K562 (cell line): ENCODE measurements around the gene ADI1. TPM values are rescaled to one million over a fixed set of nuclear protein-coding genes. Genes with fewer than 3 reads are reported as not detected.

Source experiments
- ATAC-seq: fragments of 200-7000 bp; cut with Tn5 transposase; 3 replicates; pipeline ENCODE4 v1.9.1; 2020; ENCODE audit warnings: moderate library complexity
- BruUV-seq: library from RNA; stranded (reverse); fragments of 400-500 nt; replicated peaks from 2 replicates; lab custom pipeline; 2021; lab: Mats Ljungman, UMichigan
- CTCF ChIA-PET: fragments of 300-600 bp; formaldehyde crosslinking; extraction: SDS; loops from one replicate; lab custom pipeline; 2021; ENCODE audit warnings: low intra/inter-chr PET ratio; lab: Yijun Ruan, JAX
- POLR2A ChIA-PET: fragments of 300-600, 350-650 bp; sonication (Branson Sonifier 250); formaldehyde crosslinking; extraction: SDS; loops from one replicate; lab custom pipeline; 2021; ENCODE audit warnings: antibody characterized with exemption, inconsistent platforms; lab: Yijun Ruan, JAX
- DNase-seq, 4 experiments: peaks; one replicate each; pipeline versions ENCODE4 v3.0.0 to v3.0.0-alpha.2; 2011 to 2018; ENCODE audit warnings: low spot score in 3 of 4, mixed read lengths in 3 of 4; ENCODE audit errors: extremely low read depth in 1 of 4
- FAIRE-seq: peaks from 2 replicates; lab custom pipeline; 2011; peaks lifted over from hg19 to GRCh38; lab: Jason Lieb, UNC
- H2AFZ ChIP-seq: 2 replicates; pipeline ENCODE4 v1.6.0; 2011; ENCODE audit warnings: low read depth, low read length, control low read depth, inconsistent platforms
- H3K27ac ChIP-seq: fragments of 200-600 bp; 3 replicates; pipeline ENCODE4 v1.8.0; 2011; ENCODE audit warnings: low read depth, mild to moderate bottlenecking, control low read depth, inconsistent platforms, low read length, moderate library complexity, mixed read lengths; ENCODE audit errors: extremely low read depth
- H3K27me3 ChIP-seq, 2 experiments: fragments of 300-600 bp in 1 of 2; 2 replicates in 1 of 2; 3 replicates in 1 of 2; pipeline versions ENCODE4 v1.6.0 to v1.8.0; 2011; ENCODE audit warnings: inconsistent platforms in 2 of 2, low read length in 2 of 2, mild to moderate bottlenecking in 1 of 2, mixed read lengths in 1 of 2, moderate library complexity in 1 of 2; ENCODE audit not compliant: control insufficient read depth in 2 of 2, insufficient read depth in 2 of 2
- H3K36me3 ChIP-seq: fragments of 300-600 bp; 3 replicates; pipeline ENCODE4 v1.8.0; 2011; ENCODE audit warnings: mild to moderate bottlenecking, low read length, inconsistent platforms; ENCODE audit not compliant: control insufficient read depth, insufficient read depth
- H3K4me1 ChIP-seq, 2 experiments: fragments of 200-600 bp in 1 of 2; replicated peaks in 1 of 2; 2 replicates in 1 of 2; 3 replicates in 1 of 2; pipeline versions ENCODE4 v1.5.1 to v1.8.0; 2011; ENCODE audit warnings: inconsistent platforms in 2 of 2, low read length in 2 of 2, mild to moderate bottlenecking in 1 of 2, mixed read lengths in 1 of 2, moderate library complexity in 1 of 2; ENCODE audit not compliant: control insufficient read depth in 2 of 2, insufficient read depth in 2 of 2
- H3K4me2 ChIP-seq: 2 replicates; pipeline ENCODE4 v1.6.1; 2011; ENCODE audit warnings: low read length, control low read depth, inconsistent platforms, mixed read lengths; ENCODE audit not compliant: insufficient read depth
- H3K4me3 ChIP-seq: fragments of 200-600 bp; sonication (generic), shearing (Covaris generic); 2 replicates; pipeline ENCODE4 v1.5.1; 2016; ENCODE audit warnings: control low read depth, inconsistent platforms
- H3K79me2 ChIP-seq: fragments of 200-600 bp; 3 replicates; pipeline ENCODE4 v1.8.0; 2011; ENCODE audit warnings: low read length, inconsistent platforms; ENCODE audit not compliant: control insufficient read depth, insufficient read depth
- H3K9ac ChIP-seq, 2 experiments: 2 replicates each; pipeline versions ENCODE4 v1.6.0 to v1.6.1; 2011; ENCODE audit warnings: low read depth in 2 of 2, low read length in 2 of 2, control low read depth in 1 of 2, inconsistent platforms in 1 of 2, mild to moderate bottlenecking in 1 of 2, mixed read lengths in 1 of 2; ENCODE audit not compliant: insufficient read depth in 1 of 2
- H3K9me1 ChIP-seq: one replicate; pipeline ENCODE4 v1.6.0; 2011; ENCODE audit warnings: inconsistent platforms, mild to moderate bottlenecking, low read length, moderate library complexity; ENCODE audit not compliant: control insufficient read depth, insufficient read depth
- H3K9me3 ChIP-seq: replicated peaks from 2 replicates; pipeline ENCODE4 v1.5.1; 2011; ENCODE audit warnings: low read depth, low read length, inconsistent platforms; ENCODE audit not compliant: control insufficient read depth, insufficient read depth
- H4K20me1 ChIP-seq: replicated peaks from 2 replicates; pipeline ENCODE4 v1.6.1; 2011; ENCODE audit warnings: low read length, inconsistent platforms, mixed read lengths; ENCODE audit not compliant: control insufficient read depth, insufficient read depth
- CHD2 ChIP-seq: IDR thresholded peaks from 2 replicates; pipeline ENCODE4 v1.6.1; 2011; ENCODE audit warnings: low read depth, low read length
- HNRNPUL1 ChIP-seq: fragments of 200-400 bp; formaldehyde crosslinking; IDR thresholded peaks from 2 replicates; pipeline ENCODE4 v1.6.1; 2017; ENCODE audit warnings: low read length
- MED1 ChIP-seq: sonication (generic); formaldehyde crosslinking; IDR thresholded peaks from 2 replicates; pipeline ENCODE4 v1.8.1; 2023; ENCODE audit warnings: missing genetic modification reagents, borderline replicate concordance
- ZBTB43 ChIP-seq: sonication (generic); formaldehyde crosslinking; IDR thresholded peaks from 2 replicates; pipeline ENCODE4 v1.8.0; 2023; ENCODE audit warnings: mild to moderate bottlenecking, missing genetic modification reagents
- ZC3H11A ChIP-seq: IDR thresholded peaks from 2 replicates; pipeline ENCODE4 v1.6.1; 2012; ENCODE audit warnings: low read depth, low read length, improper control_type of control experiment
- ZC3H8 ChIP-seq: fragments of 450-650 bp; IDR thresholded peaks from 2 replicates; pipeline ENCODE4 v1.6.1; 2017
- WGBS: fragments of 100-300 bp; shearing (Covaris generic); methylation state at CpG from one replicate; pipeline ENCODE4 v1.1.6; 2016; ENCODE audit warnings: low coverage, mixed read lengths; ENCODE audit not compliant: insufficient coverage; ENCODE audit errors: missing lambda C conversion rate; 5-methylcytosine and 5-hydroxymethylcytosine counted together
- in situ Hi-C: fragments of 300-500 bp; cut with MboI; formaldehyde crosslinking; loops from 4 replicates; pipeline ENCODE4 v1.15.0; 2018; ENCODE audit warnings: inconsistent platforms, mixed read lengths
- intact Hi-C: fragments of 100-400 bp; cut with micrococcal nuclease; formaldehyde crosslinking; loops from 2 replicates; pipeline ENCODE4 v1.14.2; 2022
- polyA plus RNA-seq, 8 experiments: library from polyadenylated mRNA; depleted of rRNA in 4 of 8; stranded (reverse) in 5 of 8; unstranded in 3 of 8; fragments of >200 nt; fragmentation: Nextera tagmentation in 2 of 8; fragmentation: Illumina TruSeq in 1 of 8; extraction: Ambion mirVana in 2 of 8; extraction: Trizol in 1 of 8; gene quantifications; 2 replicates each; pipeline versions ENCODE4 v1.2.1 to v1.2.3, GENCODE V29; 2011 to 2014; ENCODE audit warnings: inconsistent platforms in 1 of 8, missing spikeins in 1 of 8
- total RNA-seq, 7 experiments: library from RNA; depleted of rRNA in 6 of 7; stranded (reverse); fragments of >200 nt in 6 of 7; fragmentation: Illumina TruSeq in 2 of 7; extraction: Trizol in 2 of 7; gene quantifications; 2 replicates each; pipeline versions ENCODE4 v1.2.1 to v1.2.3, GENCODE V29; 2011 to 2021; ENCODE audit warnings: low replicate concordance in 1 of 7
- TF ChIP-seq, protein P1 (sequence below): fragments of 250-450 bp; sonication (Bioruptor Pico); IDR thresholded peaks from 2 replicates; pipeline ENCODE4 v1.8.0; 2021; ENCODE audit warnings: borderline replicate concordance, mild to moderate bottlenecking, moderate library complexity; ENCODE audit not compliant: poor library complexity, severe bottlenecking
- TF ChIP-seq, protein P2 (sequence below): fragments of 450-650 bp; IDR thresholded peaks from 2 replicates; pipeline ENCODE4 v1.7.1; 2018; ENCODE audit warnings: mild to moderate bottlenecking, low read depth; ENCODE audit not compliant: partially characterized antibody

ADI1 gene
- total and polyA plus RNA-seq, 9 of the 15 experiments (the other 6 are each of a cell fraction or from before 2014, with no cell fraction given): 6.1 to 51.0 (median 27.1) TPM

DNA sequence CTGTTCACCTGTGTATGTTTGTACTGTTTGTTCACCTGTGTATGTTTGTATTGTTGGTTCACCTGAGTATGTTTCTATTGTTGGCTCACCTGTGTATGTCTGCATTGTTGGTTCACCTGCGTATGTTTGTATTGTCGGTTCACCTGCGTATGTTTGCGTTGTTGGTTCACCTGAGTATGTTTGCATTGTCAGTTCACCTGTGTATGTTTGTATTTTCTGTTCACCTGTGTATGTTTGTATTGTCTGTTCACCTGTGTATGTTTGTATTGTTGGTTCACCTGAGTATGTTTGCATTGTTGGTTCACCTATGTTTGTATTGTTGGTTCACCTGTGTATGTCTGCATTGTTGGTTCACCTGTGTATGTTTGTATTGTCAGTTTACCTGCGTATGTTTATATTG, 14.6 kb downstream of the ADI1 start:
- peaks cover 6% of the 10 kb centered on the region; the same call in 1 of the 2 replicates for H3K9me3 ChIP-seq
- DNase-seq (no peak), FAIRE-seq (no peak), ATAC-seq (no peak)
- ChIA-PET CTCF (no interaction called here), POLR2A (interaction anchor here (1.2 to 1.7 kb wide), 2 partner anchors 8 to 11 kb away, joined by 3 to 5 read pairs; no protein-coding TSS in a partner anchor)
- BruUV-seq: no TSS peak
- H3K27ac ChIP-seq: no peak overlapping the region
- H3K27me3 ChIP-seq: no peaks in the 10 kb centered on the region; a peak in 1 of 5 replicates
- H3K4me1 ChIP-seq: no peaks in the 10 kb centered on the region
- H3K4me3 ChIP-seq: no peak overlapping the region
- 90% methylated on average over 5 of the region's 5 CpGs for WGBS
- no peak overlapping the region for H3K9ac ChIP-seq
- H4K20me1 ChIP-seq: no peaks in the 10 kb centered on the region
- in situ Hi-C loops (no loop called here), intact Hi-C loops (no loop called here)
- H3K9me1 ChIP-seq: no peaks in the 10 kb centered on the region
- H3K79me2 ChIP-seq: peaks cover 5% of the 10 kb centered on the region; the same call in 1 of the 3 replicates
- no peak overlapping the region for H2AFZ ChIP-seq
- no peak overlapping the region for H3K4me2 ChIP-seq
- H3K36me3 ChIP-seq: peaks cover 40% of the 10 kb centered on the region; the same call in 2 of the 3 replicates
- TF ChIP-seq, protein P1, sequence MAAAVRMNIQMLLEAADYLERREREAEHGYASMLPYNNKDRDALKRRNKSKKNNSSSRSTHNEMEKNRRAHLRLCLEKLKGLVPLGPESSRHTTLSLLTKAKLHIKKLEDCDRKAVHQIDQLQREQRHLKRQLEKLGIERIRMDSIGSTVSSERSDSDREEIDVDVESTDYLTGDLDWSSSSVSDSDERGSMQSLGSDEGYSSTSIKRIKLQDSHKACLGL (CRISPR knock-in tag): no peak
- TF ChIP-seq ZC3H8: no peak
- TF ChIP-seq CHD2: no peak
- no peak for TF ChIP-seq ZC3H11A
- no peak for TF ChIP-seq HNRNPUL1

- Histone ChIP-seq H3K27ac (no peak overlapping the region; the same call in 2 of the 3 replicates), H2AFZ (no peak overlapping the region), H3K9ac (no peak overlapping the region), H3K4me3 (no peak overlapping the region), H3K27me3 (no peaks in the 10 kb centered on the region; a peak in 1 of 5 replicates), H3K4me2 (no peak overlapping the region), H4K20me1 (no peaks in the 10 kb centered on the region), H3K79me2 (peaks cover 5% of the 10 kb centered on the region; the same call in 1 of the 3 replicates), H3K4me1 (no peaks in the 10 kb centered on the region), H3K9me3 (peaks cover 4% of the 10 kb centered on the region; the same call in 1 of the 2 replicates), H3K9me1 (no peaks in the 10 kb centered on the region), H3K36me3 (peaks cover 49% of the 10 kb centered on the region)
- TF ChIP-seq MED1 (0 out of 2 replicates have a peak, but pooled peaks have one; percentile 23), ZBTB43 (peak; percentile 4; the same call in 1 of the 2 replicates)
- TF ChIP-seq, protein P2, sequence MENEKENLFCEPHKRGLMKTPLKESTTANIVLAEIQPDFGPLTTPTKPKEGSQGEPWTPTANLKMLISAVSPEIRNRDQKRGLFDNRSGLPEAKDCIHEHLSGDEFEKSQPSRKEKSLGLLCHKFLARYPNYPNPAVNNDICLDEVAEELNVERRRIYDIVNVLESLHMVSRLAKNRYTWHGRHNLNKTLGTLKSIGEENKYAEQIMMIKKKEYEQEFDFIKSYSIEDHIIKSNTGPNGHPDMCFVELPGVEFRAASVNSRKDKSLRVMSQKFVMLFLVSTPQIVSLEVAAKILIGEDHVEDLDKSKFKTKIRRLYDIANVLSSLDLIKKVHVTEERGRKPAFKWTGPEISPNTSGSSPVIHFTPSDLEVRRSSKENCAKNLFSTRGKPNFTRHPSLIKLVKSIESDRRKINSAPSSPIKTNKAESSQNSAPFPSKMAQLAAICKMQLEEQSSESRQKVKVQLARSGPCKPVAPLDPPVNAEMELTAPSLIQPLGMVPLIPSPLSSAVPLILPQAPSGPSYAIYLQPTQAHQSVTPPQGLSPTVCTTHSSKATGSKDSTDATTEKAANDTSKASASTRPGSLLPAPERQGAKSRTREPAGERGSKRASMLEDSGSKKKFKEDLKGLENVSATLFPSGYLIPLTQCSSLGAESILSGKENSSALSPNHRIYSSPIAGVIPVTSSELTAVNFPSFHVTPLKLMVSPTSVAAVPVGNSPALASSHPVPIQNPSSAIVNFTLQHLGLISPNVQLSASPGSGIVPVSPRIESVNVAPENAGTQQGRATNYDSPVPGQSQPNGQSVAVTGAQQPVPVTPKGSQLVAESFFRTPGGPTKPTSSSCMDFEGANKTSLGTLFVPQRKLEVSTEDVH: no peak
- WGBS: 96% methylated on average over 13 of the region's 13 CpGs
- ATAC-seq (no peak), FAIRE-seq (no peak), DNase-seq (no peak)
- intact Hi-C loops: no loop called here
- CTCF ChIA-PET: no interaction called here
- no TSS peak for BruUV-seq
- in situ Hi-C loops: no loop called here
- POLR2A ChIA-PET: interaction anchor here (2.5 kb wide), 1 partner anchor 10 kb away, joined by 8 read pairs; no protein-coding TSS in a partner anchor
Measured at GRCh38 chr2:3503483-3503882, 15.8 kb downstream of the ADI1 start.
